ENCODE results near the gene RNF225.
"Not testable (repeated sequence)": the region's sequence is repeated elsewhere in the genome, so short reads cannot be mapped to it uniquely, and the experiment has no call there.

DNA sequence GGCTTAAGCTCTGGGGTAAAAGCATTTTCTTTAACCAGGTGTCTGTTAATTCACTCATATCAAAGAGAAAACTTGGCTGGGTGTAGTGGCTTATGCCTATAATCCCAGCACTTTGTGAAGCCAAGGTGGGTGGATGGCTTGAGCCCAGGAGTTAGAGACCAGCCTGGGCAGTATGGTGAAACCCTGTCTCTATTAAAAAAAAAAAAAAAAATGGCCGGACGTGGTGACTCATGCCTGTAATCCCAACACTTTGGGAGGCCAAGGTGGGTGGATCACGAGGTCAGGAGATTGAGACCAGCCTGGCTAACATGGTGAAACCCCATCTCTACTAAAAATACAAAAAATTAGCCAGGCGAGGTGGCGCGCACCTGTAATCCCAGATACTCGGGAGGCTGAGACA is 18.7 kb upstream of the RNF225 start:
- TF ChIP-seq POLR2A (IDR thresholded peaks at IDR 0.05): not testable (repeated sequence)
- TF ChIP-seq, protein P1, sequence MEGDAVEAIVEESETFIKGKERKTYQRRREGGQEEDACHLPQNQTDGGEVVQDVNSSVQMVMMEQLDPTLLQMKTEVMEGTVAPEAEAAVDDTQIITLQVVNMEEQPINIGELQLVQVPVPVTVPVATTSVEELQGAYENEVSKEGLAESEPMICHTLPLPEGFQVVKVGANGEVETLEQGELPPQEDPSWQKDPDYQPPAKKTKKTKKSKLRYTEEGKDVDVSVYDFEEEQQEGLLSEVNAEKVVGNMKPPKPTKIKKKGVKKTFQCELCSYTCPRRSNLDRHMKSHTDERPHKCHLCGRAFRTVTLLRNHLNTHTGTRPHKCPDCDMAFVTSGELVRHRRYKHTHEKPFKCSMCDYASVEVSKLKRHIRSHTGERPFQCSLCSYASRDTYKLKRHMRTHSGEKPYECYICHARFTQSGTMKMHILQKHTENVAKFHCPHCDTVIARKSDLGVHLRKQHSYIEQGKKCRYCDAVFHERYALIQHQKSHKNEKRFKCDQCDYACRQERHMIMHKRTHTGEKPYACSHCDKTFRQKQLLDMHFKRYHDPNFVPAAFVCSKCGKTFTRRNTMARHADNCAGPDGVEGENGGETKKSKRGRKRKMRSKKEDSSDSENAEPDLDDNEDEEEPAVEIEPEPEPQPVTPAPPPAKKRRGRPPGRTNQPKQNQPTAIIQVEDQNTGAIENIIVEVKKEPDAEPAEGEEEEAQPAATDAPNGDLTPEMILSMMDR (IDR thresholded peaks at IDR 0.05): not testable (repeated sequence)
